Right renal pelvis (tissue), 4 donors: ENCODE results near the gene DRD3. TPM values are rescaled to one million over a fixed set of nuclear protein-coding genes. Genes with fewer than 3 reads are reported as not detected.

Experiments
- DNase-seq, 4 donors: peaks; one replicate each; pipeline ENCODE4 v3.0.0-alpha.2; 2013; ENCODE audit warnings: low read depth in 4 of 4, low spot score in 3 of 4, missing footprints in 1 of 4
- polyA plus RNA-seq, 4 donors: library from polyadenylated mRNA; unstranded; fragments of 120-200 nt; gene quantifications; one replicate each; pipeline ENCODE4 v1.2.1, GENCODE V29; 2013; ENCODE audit not compliant: insufficient read length in 4 of 4

DRD3 gene
- polyA plus RNA-seq, 4 donors = not detected

DNA sequence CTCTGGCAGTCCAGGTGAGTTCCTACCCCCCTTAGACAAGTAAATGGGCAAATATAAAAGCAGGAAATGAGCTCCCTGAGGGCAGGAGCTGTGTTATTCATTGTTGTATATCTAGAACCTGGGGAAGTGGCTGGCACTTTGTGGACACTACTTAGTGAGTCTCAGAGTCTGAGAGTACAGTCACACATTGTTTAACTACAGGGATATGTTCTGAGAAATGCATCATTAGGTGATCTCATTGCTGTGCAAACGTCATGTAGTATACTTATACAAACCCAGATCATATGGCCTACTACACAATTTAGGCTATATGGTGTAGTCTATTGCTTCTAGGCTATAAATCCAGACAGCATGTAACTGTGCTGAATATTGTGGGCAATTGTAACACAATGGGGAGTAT, 52.4 kb downstream of the DRD3 start:
- no peak for DNase-seq

DNA sequence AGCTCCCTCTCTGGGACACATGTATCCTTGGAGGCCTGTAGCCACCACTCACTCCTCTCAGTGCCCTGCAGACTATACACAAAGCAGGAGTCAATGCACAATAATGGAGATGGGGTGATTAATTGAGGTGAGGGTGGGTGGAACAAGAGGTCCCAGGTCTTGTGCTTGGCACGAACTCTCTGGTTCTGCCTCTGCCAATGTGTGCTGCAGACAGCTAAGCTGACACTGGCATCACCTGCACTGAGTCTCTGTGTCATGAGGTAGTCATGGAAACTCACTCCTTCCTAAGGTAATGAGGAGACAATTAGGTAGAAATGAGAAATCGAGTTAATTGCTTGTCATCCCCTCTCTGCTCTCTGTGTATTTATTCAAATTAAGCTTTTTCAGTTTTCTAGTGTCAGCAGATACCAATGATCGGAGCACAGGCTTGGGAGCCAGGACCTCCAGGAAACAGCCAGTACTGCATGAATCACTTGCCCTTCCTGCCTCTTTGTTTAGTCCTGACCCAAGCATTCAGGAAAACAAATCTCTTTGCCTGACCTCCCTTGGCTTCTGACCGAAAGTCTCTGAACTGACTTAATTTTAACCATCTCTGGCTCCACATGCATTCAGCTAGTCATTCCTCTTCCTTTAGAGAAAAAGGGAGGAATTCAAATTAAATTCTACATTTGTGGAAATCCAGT, 56.7 kb downstream of the DRD3 start:
- no peak for DNase-seq

DNA sequence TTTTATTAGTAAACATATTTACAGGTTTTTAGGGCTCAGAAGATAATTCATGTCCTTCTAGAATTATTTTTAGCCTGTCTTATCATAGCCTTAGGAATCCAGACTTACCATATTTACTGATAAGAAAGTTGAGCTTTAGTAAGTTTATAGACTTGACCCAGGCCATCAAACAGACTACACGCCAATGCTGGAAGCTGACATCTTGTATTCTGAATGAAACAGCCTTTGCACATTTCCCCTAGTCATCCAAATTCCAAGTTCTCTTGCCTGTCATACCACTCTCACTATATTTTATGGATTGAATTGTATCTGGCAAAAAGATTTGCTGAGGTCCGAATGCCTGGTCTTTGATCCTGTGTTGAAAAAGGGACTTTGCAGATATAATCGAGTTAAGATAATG, 58.6 kb downstream of the DRD3 start:
- DNase-seq = no peak

DNA sequence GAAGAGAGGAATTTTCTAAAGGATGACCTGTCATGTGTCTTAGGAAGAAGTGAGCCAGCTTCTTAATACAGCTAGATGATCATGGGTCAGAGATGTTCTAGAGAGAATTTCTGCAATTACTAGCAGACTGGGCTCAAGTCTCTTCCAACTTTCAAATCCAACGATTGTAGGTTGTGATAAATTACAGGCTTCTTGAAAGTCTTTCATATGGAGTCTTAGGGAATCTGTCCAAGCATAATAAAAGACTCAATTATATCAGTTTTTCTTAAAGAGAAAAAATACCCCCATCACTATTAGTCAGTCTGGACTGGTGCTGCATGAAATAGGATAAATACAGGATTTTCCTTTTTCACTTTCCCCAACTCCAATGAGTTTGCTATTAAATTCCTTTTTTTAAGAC, 59.1 kb downstream of the DRD3 start:
- DNase-seq = no peak

DNA sequence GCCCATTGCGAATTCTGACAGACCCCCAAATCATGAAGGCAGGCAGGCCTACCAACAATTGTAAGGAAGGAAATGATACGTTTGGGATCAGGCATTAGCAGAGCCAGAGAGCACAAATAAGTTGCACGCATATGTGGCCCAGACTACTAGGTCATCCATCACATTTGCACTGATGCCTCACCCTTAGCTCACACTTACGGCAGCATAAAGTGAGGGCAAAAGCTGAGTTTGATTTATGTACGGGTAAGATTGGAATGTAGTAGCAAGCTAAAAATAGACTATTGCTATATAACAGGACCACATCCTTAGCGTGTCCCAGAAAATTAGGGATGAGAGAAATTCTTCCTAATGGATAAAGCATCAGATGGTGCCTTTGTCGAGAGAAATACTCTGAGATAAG, 63.7 kb downstream of the DRD3 start:
- DNase-seq = no peak

DNA sequence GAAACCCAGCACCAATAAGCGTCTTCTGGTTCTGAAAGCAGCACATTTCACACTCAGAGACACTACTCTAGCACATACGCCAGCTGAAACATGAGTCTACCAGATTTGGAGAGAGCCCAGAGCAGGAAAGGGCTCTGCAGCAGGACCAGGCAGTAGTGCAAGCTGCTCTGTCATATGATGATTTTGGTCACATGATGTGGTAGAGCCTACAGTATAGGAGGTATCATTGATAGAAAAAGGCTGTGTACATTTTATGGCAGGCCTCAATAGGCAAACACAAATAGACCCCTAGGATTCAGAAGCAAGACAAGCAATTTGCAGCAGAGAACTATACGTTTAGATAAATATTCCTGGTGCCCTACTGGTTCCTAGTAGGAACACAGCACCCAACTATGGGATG, 64.1 kb downstream of the DRD3 start:
- no peak for DNase-seq

DNA sequence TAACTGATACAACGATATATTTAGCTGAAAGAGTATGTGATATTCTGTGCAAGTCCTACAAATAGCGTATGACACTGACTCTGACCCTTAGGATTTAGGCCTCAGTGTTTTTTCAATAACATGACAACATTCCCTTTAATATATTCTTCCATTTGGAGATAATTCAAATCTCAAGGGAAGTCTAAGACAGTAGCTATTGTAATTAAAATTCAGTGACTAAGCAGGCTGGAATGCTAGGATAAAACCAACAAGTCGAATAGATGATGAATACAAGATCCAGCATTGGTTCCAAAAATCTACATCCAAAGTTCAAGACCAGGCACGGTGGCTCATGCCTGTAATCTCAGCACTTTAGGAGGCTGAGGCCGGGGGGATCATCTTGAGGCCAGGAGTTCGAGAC, 66.2 kb downstream of the DRD3 start:
- DNase-seq = no peak

DNA sequence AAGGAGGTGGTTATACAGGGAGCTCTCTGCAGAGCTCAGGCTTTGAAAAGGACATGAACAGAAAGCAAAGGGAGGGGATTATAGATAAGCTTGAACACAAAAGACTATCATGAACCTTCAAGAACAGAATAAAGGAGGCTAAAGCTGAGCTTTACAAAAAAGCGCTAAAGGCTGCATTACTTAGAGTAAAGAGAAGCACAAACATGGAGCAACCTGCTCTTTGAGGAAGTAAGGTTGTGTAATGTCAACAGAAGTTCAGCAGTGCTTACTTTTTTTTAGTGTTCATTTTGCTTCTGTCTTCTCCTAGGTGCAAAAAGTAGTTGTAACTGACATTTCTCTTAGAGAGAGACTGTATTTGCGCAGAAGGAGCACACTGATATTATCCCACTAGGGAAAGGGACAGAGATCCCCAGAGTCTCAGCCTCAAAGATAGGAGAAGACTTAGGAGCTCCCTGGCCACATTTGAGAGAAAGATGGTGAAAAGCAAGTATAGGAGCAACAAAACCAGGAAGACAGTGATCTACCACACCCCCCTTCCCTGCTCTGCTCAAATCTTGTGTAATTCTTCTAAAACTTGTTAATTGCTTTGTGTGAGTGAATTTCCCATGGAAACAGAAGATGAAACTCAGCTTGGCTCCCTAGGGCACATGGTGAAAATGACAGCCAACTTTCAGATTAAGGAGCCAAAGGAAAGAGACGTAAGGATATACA, 67.6 kb downstream of the DRD3 start:
- DNase-seq = no peak

DNA sequence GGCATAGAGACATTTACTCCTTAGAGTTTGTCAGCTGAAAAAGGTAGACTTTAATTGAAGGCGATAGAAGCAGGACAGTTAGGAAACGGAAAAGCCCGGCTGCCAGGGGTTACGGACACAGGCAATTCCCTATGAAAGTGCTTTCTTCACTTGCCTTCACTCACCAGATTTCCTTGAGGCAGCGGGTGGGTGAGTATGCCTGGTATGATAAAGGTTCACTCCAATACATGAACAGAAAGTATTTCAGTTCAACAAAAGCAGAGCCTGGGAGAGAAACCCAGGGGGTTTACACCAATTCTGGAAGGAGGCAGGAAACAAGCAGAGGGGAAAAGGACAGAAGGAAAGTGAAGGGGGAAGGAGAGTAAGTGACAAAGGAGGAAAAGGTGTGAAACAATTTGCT, 68.4 kb downstream of the DRD3 start:
- DNase-seq = no peak

DNA sequence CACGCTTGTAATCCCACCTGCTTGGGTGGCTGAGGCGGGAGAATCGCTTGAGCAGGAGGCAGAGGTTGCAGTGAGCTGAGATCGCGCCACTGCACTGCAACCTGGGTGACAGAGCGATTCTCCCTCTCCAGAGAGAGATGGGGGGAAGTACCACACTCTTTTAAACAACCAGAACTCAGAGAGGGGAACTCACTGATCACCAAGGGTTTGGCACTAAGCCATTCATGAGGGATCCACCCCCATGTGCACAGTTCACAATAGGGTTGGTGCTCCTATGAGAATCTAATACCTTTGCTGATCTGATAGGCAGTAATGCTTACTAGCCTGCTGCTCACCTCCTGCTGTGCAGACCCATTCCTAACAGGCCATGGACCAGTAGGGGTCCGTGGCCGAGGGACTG, 70.7 kb downstream of the DRD3 start:
- DNase-seq = no peak

DNA sequence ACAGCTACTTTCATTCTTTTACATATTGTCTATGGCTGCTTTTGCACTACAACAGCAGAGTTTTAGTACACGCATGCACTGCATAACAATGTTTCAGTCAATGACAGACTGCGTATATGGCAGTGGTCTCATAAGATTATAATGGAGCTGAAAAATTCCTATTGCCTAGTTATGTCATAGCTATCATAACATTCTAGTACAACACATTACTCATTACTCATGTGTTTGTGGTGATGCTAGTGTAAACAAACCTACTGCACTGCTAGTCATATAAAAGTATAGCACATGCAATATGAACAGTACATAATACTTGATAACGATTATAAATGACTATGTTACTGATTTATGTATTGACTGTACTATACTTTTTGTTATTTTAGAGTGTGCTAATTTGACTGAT, 74.4 kb downstream of the DRD3 start:
- DNase-seq = no peak

DNA sequence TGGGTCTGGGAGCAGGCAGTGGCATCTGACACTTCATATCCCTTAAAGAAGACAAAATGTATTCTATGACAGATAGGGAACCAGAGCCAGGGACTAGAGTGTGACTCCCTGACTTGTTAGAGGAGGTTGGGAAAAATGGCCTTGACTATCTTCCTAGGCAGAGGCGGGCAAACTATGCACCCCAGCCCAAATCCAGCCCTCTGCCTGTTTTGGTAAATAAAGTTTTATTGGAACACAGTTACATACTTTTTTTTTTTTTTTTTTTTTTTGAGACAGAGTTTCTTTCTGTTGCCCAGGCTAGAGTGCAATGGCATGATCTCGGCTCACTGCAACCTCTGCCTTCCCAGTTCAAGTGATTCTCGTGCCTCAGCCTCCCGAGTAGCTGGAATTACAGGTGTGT, 75.0 kb downstream of the DRD3 start:
- no peak for DNase-seq

DNA sequence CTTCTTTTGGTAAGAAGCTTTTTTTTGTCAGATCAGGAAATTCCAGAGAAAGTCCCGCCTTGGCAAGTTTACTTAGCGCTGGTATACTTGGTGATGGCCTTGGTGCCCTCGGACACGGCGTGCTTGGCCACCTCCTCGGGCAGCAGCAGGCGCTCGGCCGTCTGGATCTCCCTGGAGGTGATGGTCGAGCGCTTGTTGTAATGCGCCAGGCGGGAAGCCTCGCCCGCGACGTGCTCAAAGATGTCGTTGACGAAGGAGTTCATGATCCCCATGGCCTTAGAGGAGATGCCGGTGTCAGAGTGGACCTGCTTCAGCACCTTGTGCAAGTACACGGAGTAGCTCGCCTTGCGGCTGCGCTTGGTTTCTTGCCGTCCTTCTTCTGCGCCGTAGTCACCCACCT, 75.7 kb downstream of the DRD3 start:
- DNase-seq = no peak

DNA sequence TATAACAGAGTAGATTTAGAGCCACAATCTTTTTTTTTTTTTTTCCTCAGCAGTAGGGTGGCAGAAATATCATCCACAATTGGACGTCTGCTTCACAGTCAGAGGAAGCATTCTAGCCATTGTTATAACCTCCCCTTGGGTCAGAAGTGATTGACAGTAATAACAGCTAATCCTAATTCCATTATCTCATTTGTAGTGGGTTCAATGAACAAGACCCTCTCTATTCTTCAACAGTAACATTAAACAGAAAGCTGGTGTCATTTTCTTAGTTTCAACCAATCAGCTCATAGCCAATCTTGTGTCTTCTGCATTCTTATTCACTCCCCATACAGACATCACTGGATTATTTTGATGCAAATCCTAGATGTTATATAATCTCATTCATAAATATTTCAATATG, 77.8 kb downstream of the DRD3 start:
- no peak for DNase-seq

DNA sequence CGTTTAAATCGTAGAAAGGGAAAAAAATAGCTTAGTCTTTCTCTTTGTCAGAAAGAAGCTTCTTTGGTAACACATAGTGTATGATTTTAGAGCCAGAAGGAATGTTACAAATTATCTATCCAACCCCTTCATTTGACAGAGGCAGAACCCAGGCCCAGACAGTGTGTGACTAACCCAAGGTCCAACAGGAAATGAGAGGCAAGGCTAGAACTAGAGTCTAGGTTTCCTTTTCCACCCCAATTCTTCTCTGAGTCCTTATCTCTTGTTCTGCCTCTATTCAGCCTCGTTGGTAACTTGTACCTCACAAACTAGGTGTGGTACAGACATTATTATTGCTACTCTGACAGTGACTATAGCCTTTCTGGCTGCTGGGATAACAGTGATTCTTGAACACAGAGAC, 83.1 kb downstream of the DRD3 start:
- DNase-seq = no peak

DNA sequence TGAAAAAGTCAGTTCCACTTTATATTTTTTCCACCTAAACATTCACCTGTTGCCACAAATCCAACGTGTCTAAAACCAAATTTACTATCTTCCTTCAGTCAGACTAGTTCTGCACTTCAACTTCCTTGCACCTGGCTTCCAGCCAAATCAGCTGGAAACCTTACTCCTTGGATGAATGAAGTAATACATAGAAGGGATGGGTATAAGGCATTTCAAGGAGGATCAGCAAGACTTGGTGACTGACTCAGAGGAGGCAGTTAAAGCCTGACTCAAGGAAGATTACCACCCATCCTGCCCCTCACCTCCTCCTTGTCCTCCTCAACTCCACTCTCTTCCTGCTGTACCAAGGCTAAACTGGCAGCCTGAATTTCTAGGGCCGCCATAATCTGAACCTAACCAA, 85.3 kb downstream of the DRD3 start:
- peak in 2 of 4 donors; percentile 12 to 20 for DNase-seq

DNA sequence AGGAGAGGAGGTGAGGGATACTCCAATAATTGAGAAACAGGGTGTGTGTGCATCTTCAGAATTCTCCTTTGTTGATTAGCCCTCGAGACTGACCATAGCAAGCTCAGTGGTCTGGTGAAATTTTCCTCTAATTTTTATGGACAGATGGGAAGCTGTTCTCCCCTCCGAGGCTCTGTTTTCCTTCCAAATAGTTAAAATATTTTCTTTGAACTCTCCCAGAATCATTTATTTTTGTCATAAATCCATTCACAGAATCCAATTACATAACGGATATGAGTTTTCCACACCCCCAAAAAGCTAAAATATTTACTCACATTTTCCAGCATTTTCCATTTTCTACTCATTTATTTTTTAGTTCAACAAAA, 85.9 kb downstream of the DRD3 start:
- DNase-seq = peak in 2 of 4 donors; percentile 12 to 33

DNA sequence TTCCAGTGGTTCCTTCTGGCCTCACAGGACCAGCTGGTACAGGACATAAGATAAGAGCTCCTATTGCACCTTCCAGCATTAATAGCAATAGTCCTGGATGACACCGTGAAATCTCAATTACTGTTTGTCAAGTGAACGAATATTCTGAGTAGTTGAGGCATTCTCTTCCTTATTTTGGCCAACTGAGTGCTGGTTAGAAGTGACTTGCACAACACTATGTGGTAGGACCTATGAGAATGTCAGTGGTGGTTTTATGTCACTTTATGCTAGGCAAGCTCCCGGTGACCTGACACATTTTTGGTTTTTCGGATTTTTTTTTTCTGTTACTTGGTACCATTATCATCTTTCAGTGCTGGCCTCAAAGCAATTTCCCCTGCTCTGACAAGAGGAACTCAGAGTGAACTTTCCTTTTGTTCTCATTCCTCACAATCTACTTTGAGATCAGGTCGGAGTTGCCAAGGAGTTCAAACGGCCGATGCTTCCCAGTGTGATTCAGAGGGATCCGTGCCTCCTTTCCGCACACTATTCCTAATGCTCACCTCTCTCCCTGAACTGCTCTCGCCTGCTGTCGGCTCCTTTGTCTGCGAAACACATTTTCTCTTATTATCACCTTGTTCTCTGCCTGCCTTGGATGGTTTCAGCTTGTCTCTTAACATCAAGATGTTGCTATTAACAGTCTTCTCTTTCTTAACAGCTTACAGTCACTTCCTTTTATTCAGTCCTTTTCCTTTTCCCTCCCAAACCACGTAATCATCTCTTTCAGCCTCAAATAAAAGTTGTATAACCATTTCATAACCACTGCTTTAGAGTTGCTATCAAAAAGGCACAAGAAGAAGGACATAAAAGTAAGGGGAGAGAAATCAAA, 86.5 kb downstream of the DRD3 start:
- DNase-seq = no peak

DNA sequence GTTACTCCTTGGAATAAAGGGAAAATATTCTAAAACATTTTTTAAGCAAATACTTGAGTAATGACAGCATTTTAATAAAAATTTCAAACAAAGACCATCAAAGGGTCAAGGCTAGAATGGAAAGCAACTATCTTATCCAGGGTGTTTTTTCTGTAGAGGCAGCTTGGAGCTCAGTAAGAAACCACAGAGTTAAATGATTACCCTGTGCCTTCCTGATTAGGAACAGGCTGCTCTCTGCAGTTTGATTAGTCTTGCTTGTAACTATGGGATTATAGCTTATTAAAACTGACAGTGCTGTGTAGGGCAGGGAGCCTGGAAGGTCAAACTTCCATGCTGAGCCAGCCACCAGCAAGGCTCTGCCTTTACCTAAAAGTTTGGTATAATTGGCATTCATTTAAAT, 89.2 kb downstream of the DRD3 start:
- DNase-seq = no peak

DNA sequence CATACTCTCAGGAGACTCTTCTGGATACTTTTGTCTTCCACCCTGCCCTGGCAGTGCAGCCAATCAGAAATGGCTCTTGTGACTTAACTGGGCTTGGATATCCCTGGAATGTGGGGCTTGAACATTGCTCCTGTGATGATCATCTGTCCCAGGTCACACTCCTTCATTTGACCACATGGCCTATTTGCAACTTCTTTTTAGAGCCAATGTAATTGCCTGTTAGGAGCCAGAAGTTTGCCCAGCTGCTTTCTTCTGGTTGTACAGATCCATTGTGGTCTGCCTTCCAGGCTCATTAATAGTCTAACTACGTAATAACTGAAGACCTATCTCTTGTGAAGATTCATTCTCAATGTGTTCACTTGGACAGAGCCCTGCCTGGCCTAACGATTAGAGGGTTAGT, 92.5 kb downstream of the DRD3 start:
- DNase-seq = no peak

DNA sequence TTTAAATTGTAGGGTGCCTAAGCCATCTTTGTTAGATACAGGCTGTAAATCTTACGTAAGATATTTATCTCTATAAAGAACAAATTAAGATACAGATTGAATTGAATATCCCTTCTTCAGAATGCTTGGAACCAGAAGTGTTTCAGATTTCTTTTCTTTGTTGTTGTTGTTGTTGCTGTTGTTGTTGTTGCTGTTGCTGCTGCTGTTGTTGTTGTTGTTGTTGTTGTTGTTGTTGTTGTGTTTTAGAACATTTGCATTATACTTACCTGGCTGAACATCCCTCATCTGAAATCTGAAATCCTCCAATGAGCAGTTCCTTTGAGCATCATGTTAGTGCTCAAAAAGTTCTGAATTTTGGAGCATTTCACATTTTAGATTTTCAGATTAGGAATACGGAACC, 95.7 kb downstream of the DRD3 start:
- no peak for DNase-seq

DNA sequence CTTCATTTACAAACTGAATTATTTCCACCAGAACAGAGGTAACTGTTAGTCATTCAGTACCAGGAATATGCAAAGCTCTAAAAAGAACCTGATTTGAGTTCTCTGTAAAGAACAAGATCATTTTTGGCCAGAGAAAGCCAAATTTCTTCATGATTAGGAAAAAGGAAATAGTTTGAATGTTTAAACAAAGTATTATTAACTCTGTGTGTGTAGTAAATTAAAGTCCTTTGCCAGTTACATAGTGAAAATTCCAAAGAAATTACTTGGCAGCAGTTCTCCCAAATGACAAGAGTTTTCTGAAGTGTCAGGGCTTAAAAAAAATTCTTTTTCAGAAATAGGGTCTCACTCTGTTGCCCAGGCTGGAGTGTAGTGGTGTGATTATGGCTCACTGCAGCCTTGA, 97.8 kb downstream of the DRD3 start:
- DNase-seq = no peak
